ENCODE results near the gene OLFM1.

Gene OLFM1

DNA sequence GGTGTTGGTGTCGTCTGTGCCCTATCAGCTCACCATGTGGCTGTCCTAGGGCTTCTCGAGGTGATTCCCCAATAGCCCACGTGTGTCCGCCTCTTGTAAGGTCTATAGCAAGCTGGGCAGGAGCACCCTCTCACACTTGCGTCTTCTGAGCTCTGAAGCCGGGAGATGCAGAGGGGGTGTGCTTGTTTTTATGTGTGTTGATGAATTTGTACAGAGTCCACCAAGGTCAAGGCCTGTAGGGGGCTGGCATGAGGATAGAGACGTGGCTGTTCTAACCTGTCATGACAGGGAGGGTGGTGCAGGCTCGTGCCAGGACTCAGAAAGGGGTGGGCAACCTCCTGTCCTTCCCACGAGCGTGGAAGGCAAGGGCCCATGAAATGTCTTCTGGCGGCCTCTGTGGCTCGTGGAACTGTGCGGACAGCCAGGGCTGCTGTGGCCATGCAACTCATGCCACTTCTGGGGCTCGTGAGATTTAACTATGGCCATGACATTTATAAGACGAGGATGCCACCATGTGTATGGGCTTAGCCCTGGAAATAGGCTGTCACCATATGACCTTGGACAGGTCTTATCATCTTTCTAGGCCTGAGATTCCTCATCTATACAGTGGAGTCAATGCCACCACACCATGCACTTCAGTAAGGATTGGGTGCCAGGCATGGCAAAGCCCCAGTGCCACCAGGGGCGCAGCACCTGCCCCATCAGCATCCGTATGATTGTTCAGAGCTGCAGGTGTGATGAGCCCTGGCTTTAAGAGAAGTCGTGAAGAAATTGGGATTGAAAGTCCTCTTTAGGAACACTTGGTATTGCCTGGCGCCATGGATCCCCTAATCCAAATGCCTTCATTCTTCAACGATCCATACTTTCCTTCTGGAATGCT lies 2.3 kb upstream of the OLFM1 start:
- no peaks in the 10 kb centered on the region for H3K36me3 ChIP-seq (ENCODE audit: insufficient read depth)
- no peak overlapping the region for H3K27ac ChIP-seq
- H3K79me2 ChIP-seq (ENCODE audit: insufficient read depth, low read depth): no peaks in the 10 kb centered on the region
- no peak overlapping the region for H3K4me2 ChIP-seq
- no peak overlapping the region for H3K4me3 ChIP-seq (IDR thresholded peaks at IDR 0.05; ENCODE audit: insufficient read depth, low read depth, low read length)
- H4K20me1 ChIP-seq (ENCODE audit: insufficient read depth): no peaks in the 10 kb centered on the region
- no peak overlapping the region for H3K9ac ChIP-seq
- TF ChIP-seq, protein P1, sequence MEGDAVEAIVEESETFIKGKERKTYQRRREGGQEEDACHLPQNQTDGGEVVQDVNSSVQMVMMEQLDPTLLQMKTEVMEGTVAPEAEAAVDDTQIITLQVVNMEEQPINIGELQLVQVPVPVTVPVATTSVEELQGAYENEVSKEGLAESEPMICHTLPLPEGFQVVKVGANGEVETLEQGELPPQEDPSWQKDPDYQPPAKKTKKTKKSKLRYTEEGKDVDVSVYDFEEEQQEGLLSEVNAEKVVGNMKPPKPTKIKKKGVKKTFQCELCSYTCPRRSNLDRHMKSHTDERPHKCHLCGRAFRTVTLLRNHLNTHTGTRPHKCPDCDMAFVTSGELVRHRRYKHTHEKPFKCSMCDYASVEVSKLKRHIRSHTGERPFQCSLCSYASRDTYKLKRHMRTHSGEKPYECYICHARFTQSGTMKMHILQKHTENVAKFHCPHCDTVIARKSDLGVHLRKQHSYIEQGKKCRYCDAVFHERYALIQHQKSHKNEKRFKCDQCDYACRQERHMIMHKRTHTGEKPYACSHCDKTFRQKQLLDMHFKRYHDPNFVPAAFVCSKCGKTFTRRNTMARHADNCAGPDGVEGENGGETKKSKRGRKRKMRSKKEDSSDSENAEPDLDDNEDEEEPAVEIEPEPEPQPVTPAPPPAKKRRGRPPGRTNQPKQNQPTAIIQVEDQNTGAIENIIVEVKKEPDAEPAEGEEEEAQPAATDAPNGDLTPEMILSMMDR (conservative IDR thresholded peaks at IDR 0.05; ENCODE audit: low read depth, low read length): no peak
- H3K27me3 ChIP-seq (ENCODE audit: insufficient read depth, low read depth): peaks cover 38% of the 10 kb centered on the region; the same call in 1 of the 2 replicates
- H3K4me1 ChIP-seq (ENCODE audit: low read depth, poor library complexity, severe bottlenecking): no peaks in the 10 kb centered on the region
- no peak overlapping the region for H2AFZ ChIP-seq (ENCODE audit: low read depth)

DNA sequence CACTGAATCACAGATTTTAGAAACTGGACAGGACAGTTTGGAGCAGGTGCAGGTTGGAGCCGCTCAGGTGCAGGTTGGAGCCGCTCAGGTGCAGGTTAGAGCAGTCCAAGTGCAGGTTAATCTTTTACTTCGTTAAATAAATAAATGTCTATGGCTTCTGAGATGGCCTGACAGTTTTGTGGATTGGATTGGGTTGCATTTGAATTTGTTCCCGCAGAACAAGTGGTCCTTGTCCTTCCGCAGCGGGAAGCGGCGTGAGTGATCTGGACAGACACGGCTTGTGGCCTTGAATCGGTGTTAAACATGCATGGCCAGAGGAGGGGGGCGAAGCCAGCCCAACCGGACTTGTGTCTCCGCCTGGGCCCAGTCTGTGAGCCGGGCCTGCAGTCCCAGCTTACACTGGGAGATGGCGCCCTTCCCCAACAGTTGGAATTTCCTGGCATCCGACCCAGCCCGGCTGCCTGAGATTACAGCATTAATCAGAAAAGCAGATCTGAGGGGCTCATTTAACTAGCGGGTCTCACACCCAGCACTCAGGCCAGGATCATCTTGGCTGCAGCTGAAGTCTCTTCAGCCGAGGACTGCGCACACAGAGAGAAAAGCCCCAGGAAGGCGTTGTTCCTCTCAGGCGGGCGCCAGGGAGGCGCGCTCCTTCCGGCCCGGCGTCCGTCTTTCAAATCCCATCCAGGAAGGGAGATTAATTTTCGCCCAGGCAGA lies 1.5 kb upstream of the OLFM1 start:
- Histone ChIP-seq H4K20me1 (ENCODE audit: insufficient read depth) (no peaks in the 10 kb centered on the region), H3K9ac (no peak overlapping the region), H3K27ac (no peak overlapping the region), H3K4me1 (ENCODE audit: low read depth, poor library complexity, severe bottlenecking) (no peaks in the 10 kb centered on the region), H3K79me2 (ENCODE audit: insufficient read depth, low read depth) (no peaks in the 10 kb centered on the region), H3K4me2 (no peak overlapping the region), H3K27me3 (ENCODE audit: insufficient read depth, low read depth) (peaks cover 30% of the 10 kb centered on the region; the same call in 1 of the 2 replicates), H3K4me3 (IDR thresholded peaks at IDR 0.05; ENCODE audit: insufficient read depth, low read depth, low read length) (no peak overlapping the region), H3K36me3 (ENCODE audit: insufficient read depth) (no peaks in the 10 kb centered on the region), H2AFZ (ENCODE audit: low read depth) (no peak overlapping the region)
- TF ChIP-seq, protein P1 (conservative IDR thresholded peaks at IDR 0.05; ENCODE audit: low read depth, low read length): peak; percentile 58

DNA sequence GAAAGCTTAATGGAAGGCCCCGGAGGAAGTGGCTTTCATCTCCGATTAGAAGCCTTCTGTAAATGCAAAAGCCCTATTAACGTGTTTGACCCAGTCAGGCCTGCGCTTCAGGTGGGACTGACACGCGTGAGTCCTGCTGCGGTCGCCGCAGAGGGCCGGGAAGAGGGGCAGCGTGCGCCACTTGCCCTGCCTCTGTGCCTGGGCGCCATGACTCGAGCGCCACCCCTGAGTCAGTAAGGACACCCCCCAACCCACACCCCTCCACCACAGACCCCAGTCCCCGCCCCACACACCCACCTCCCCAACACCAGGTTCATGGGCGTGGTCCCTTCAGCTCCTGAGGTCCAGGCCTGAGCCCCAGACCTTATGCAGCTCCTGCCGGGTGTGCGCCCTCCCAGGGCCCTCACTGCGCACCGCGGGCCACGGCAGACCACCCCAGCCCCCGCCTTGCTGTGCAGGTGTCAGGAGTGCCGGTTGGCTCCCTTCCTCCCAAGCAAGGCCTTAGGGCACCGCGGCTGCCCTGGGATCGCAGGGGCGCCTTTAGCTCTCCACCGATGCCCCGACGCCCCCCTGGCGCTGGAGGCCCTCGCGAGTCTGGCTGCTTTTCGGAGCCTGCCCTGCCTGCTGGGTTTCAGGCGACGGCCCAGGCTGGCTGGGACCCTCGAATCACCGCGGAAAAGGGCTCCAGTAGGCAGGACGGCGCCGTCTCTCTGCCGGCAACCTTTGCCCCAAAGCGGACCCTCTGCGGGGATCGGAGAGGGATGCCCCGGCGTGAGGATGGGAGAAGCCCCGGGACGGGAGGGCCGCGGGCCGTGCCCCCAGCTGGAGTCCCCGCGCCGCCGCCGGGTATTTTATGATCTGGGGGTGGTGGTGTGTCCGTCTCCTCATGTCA lies 625 bp upstream of the OLFM1 start:
- H3K27ac ChIP-seq: no peak overlapping the region
- no peaks in the 10 kb centered on the region for H3K36me3 ChIP-seq (ENCODE audit: insufficient read depth)
- H4K20me1 ChIP-seq (ENCODE audit: insufficient read depth): no peaks in the 10 kb centered on the region
- TF ChIP-seq, protein P1 (conservative IDR thresholded peaks at IDR 0.05; ENCODE audit: low read depth, low read length): no peak
- no peak overlapping the region for H3K4me3 ChIP-seq (IDR thresholded peaks at IDR 0.05; ENCODE audit: insufficient read depth, low read depth, low read length)
- no peaks in the 10 kb centered on the region for H3K79me2 ChIP-seq (ENCODE audit: insufficient read depth, low read depth)
- H3K4me2 ChIP-seq: no peak overlapping the region
- H3K27me3 ChIP-seq (ENCODE audit: insufficient read depth, low read depth): peaks cover 24% of the 10 kb centered on the region; the same call in 1 of the 2 replicates
- no peak overlapping the region for H2AFZ ChIP-seq (ENCODE audit: low read depth)
- H3K4me1 ChIP-seq (ENCODE audit: low read depth, poor library complexity, severe bottlenecking): no peaks in the 10 kb centered on the region
- no peak overlapping the region for H3K9ac ChIP-seq

GRCh38 chr9:135087899-135088347 lies 455 bp downstream of the OLFM1 start:
- H3K4me1 ChIP-seq (ENCODE audit: low read depth, poor library complexity, severe bottlenecking): no peaks in the 10 kb centered on the region
- H3K79me2 ChIP-seq (ENCODE audit: insufficient read depth, low read depth): no peaks in the 10 kb centered on the region
- no peak overlapping the region for H3K4me2 ChIP-seq
- H3K27ac ChIP-seq: no peak overlapping the region
- H3K4me3 ChIP-seq (IDR thresholded peaks at IDR 0.05; ENCODE audit: insufficient read depth, low read depth, low read length): no peak overlapping the region
- no peak overlapping the region for H2AFZ ChIP-seq (ENCODE audit: low read depth)
- H3K36me3 ChIP-seq (ENCODE audit: insufficient read depth): no peaks in the 10 kb centered on the region
- H3K27me3 ChIP-seq (ENCODE audit: insufficient read depth, low read depth): peaks cover 23% of the 10 kb centered on the region; the same call in 1 of the 2 replicates
- no peak overlapping the region for H3K9ac ChIP-seq
- TF ChIP-seq, protein P1 (conservative IDR thresholded peaks at IDR 0.05; ENCODE audit: low read depth, low read length): no peak
- no peaks in the 10 kb centered on the region for H4K20me1 ChIP-seq (ENCODE audit: insufficient read depth)

Data from KMS-11 (cell line).